HFF-Myc (cell line): ENCODE results near the gene CNOT6.
"Not testable (repeated sequence)": the region's sequence is repeated elsewhere in the genome, so short reads cannot be mapped to it uniquely, and the experiment has no call there.

Source experiments
- DNase-seq: peaks from one replicate; pipeline ENCODE4 v3.0.0-alpha.2; 2011; ENCODE audit warnings: low read depth; ENCODE audit errors: extremely low read depth
- H3K4me3 ChIP-seq: replicated peaks from 2 replicates; pipeline ENCODE4 v1.5.1; 2011; ENCODE audit warnings: low read depth, mild to moderate bottlenecking, control low read depth, low read length
- CTCF ChIP-seq: IDR thresholded peaks from 2 replicates; pipeline ENCODE4 v1.5.1; 2012; ENCODE audit warnings: mild to moderate bottlenecking, low read depth, low read length, control low read depth; ENCODE audit errors: missing control alignments

CNOT6 gene

GRCh38 chr5:180494060-180494509 lies at the start of gene CNOT6:
Gene CNOT6 (plus strand): TSS chr5:180494379. CDS start chr5:180529277, 34,898 bp downstream.
- peak within 1 kb of the TSS; percentile 59 for H3K4me3 ChIP-seq
- TF ChIP-seq CTCF, result no peak

DNA sequence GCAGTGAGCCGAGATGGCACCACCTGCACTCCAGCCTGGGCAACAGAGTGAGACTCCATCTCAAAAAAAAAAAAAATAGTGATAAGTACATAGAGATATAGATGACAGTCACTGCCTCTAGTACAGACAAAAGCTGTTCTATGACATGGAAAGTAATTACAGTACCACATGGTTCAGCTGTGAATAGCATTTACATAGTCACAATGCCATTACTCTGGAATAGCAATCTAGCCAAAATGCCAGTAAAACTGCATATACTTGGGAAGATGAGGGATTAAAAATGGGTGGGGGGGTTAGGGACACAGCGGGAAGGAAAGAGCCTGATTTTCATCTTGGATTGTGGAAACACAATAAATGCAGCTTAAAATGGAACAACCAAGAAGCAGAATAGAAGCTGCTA lies 39.4 kb upstream of the CNOT6 start:
- no peak for TF ChIP-seq CTCF
- no peak overlapping the region for H3K4me3 ChIP-seq
- DNase-seq, result no peak

More at GRCh38 chr5:180494060-180494509, at the start of gene CNOT6:
- DNase-seq, result peak; percentile 49

DNA sequence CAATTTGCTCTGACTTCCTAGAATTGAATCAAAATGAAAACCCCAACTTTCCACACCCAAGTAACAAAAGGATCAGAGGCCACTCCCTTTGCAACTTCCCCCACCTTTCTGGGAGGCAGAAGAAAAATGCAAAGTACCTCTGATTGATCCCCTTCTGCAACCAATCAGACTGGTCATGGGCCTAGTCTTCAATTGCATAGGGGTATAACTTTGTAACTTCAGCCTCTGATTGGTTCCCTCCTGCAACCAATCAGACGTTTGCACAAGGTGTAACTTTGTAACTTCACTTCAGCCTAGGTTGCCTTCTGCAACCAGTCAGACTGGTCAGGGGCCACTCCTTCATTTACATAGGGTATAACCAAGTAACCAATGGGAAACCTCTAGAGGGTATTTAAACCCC lies 38.3 kb upstream of the CNOT6 start:
- no peak overlapping the region for H3K4me3 ChIP-seq
- no peak for DNase-seq
- TF ChIP-seq CTCF, result no peak

- TF ChIP-seq CTCF, result no peak
- no peak for DNase-seq
- no peak overlapping the region for H3K4me3 ChIP-seq
Measured at GRCh38 chr5:180456792-180457191, 37.4 kb upstream of the CNOT6 start.

DNA sequence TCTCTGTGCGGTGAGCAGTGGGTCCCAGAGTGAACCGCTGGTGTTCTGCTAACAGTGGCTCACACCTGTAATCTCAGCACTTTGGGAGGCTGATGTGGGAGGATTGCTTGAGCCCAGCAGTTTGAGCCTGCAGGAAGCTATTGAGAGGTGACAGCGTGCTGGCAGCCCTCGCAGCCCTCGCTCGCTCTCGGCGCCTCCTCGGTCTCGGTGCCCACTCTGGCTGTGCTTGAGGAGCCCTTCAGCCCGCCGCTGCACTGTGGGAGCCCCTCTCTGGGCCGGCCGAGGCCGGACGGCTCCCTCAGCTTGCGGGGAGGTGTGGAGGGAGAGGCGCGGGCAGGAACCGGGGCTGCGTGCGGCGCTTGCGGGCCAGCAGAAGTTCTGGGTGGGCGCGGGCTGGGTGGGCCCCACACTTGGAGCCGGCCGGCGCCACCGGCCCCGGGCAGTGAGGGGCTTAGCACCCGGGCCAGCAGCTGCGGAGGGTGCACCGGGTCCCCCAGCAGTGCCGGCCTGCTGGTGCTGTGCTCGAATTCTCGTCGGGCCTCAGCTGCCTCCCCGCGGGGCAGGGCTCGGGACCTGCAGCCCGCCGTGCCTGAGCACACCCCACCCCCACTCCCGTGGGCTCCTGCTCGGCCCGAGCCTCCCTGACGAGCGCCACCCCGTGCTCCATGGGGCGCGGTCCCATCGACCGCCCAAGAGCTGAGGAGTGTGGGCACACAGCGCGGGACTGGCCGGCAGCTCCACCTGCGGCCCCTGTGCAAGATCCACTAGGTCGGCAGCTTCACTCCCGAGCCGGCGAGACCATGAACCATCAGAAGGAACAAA lies 35.1 kb upstream of the CNOT6 start:
- H3K4me3 ChIP-seq, DNase-seq: not testable (repeated sequence)

DNA sequence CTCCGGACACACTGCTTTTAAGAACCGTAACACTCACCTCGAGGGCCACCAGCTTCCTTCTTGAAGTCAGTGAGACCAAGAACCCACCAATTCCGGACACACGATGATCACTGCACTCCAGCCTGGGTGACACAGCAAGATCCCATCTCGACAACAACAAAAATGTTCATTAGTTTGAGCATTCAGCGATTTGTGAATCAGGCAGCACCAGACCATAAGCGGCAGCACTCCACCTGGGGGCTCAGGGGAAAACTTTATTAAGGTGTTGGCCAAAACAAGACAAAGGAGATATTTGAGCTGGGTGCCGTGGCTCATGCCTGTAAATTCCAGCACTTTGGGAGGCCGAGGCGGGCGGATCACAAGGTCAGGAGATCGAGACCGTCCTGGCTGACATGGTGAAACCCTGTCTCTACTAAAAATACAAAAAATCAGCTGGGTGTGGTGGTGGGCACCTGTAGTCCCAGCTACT lies 34.5 kb upstream of the CNOT6 start:
- H3K4me3 ChIP-seq, result not testable (repeated sequence)

GRCh38 chr5:180460834-180461233 lies 33.3 kb upstream of the CNOT6 start:
- DNase-seq, result no peak
- no peak overlapping the region for H3K4me3 ChIP-seq
- no peak for TF ChIP-seq CTCF

More for the DNA sequence above, 34.5 kb upstream of the CNOT6 start:
- not testable (repeated sequence) for DNase-seq

GRCh38 chr5:180461303-180461702 lies 32.9 kb upstream of the CNOT6 start:
- DNase-seq, result no peak
- no peak for TF ChIP-seq CTCF
- no peak overlapping the region for H3K4me3 ChIP-seq
